H1 (cell line): Measurements from ENCODE around the gene PFDN4. TPM values are rescaled to one million over a fixed set of nuclear protein-coding genes. Genes with fewer than 3 reads are reported as not detected.

ENCODE experiments used
- CTCF ChIA-PET: fragments of 300-600 bp; sonication (Branson Sonifier 250); formaldehyde crosslinking; loops from one replicate; lab custom pipeline; 2021; ENCODE audit not compliant: partially characterized antibody; lab: Charles Lee
- POLR2A ChIA-PET: fragments of 300-600 bp; sonication (Branson Sonifier 250); formaldehyde crosslinking; loops from one replicate; lab custom pipeline; 2021; ENCODE audit warnings: inconsistent platforms; ENCODE audit not compliant: partially characterized antibody; lab: Charles Lee
- DNase-seq, 2 experiments: peaks; one replicate each; pipeline versions ENCODE4 v3.0.0 to v3.0.0-alpha.2; 2010 to 2022; ENCODE audit warnings: low spot score in 2 of 2, low read depth in 1 of 2, mixed read lengths in 1 of 2
- FAIRE-seq: peaks from 2 replicates; lab custom pipeline; 2011; peaks lifted over from hg19 to GRCh38; lab: Jason Lieb, UNC
- H2AFZ ChIP-seq: 2 replicates; pipeline ENCODE4 v1.8.1; 2012; ENCODE audit warnings: low read length, inconsistent platforms
- H2AK5ac ChIP-seq: 2 replicates; pipeline ENCODE4 v1.6.1; 2013; ENCODE audit warnings: low read depth, low read length
- H2BK120ac ChIP-seq: replicated peaks from 2 replicates; pipeline ENCODE3; 2013; ENCODE audit warnings: low read depth, low read length, inconsistent platforms
- H2BK12ac ChIP-seq: 2 replicates; pipeline ENCODE4 v1.6.1; 2013; ENCODE audit warnings: low read depth, low read length
- H2BK15ac ChIP-seq: 2 replicates; pipeline ENCODE4 v1.6.1; 2013; ENCODE audit warnings: low read length
- H2BK20ac ChIP-seq: 2 replicates; pipeline ENCODE4 v1.6.1; 2013; ENCODE audit warnings: low read length
- H2BK5ac ChIP-seq: 2 replicates; pipeline ENCODE4 v1.6.1; 2013; ENCODE audit warnings: low read depth, low read length
- H3K14ac ChIP-seq: 2 replicates; pipeline ENCODE4 v1.6.1; 2013; ENCODE audit warnings: inconsistent platforms; ENCODE audit not compliant: insufficient read length
- H3K18ac ChIP-seq: 2 replicates; pipeline ENCODE4 v1.6.1; 2013; ENCODE audit warnings: low read length; ENCODE audit errors: extremely low read depth
- H3K23ac ChIP-seq: 2 replicates; pipeline ENCODE4 v1.6.1; 2013; ENCODE audit warnings: inconsistent platforms; ENCODE audit not compliant: insufficient read length
- H3K23me2 ChIP-seq: 2 replicates; pipeline ENCODE4 v1.6.1; 2013; ENCODE audit warnings: low read depth, low read length
- H3K27ac ChIP-seq: 2 replicates; pipeline ENCODE4 v1.6.1; 2011; ENCODE audit warnings: low read depth, low read length, inconsistent platforms
- H3K27me3 ChIP-seq, 4 experiments: replicated peaks in 1 of 4; 1 replicate in 1 of 4; 2 replicates in 3 of 4; pipeline versions ENCODE4 v1.6.1 to v1.8.1; 2011 to 2013; ENCODE audit warnings: low read length in 3 of 4, mild to moderate bottlenecking in 3 of 4, inconsistent platforms in 2 of 4, mixed read lengths in 2 of 4, moderate library complexity in 1 of 4; ENCODE audit not compliant: control insufficient read depth in 3 of 4, insufficient read depth in 3 of 4; ENCODE audit errors: extremely low read depth in 1 of 4
- H3K36me3 ChIP-seq, 4 experiments: 2 replicates each; pipeline versions ENCODE4 v1.6.1 to v1.8.1; 2011 to 2013; ENCODE audit warnings: mild to moderate bottlenecking in 4 of 4, low read length in 3 of 4, moderate library complexity in 2 of 4, control low read depth in 1 of 4, inconsistent platforms in 1 of 4; ENCODE audit not compliant: insufficient read depth in 4 of 4, control insufficient read depth in 2 of 4
- H3K4ac ChIP-seq: replicated peaks from 2 replicates; pipeline ENCODE3; 2013; ENCODE audit warnings: low read length, low read depth, mixed read lengths, inconsistent platforms; ENCODE audit not compliant: insufficient read length
- H3K4me1 ChIP-seq, 4 experiments: replicated peaks in 1 of 4; 1 replicate in 1 of 4; 2 replicates in 3 of 4; pipeline versions ENCODE4 v1.6.1 to v1.8.1; 2011 to 2013; ENCODE audit warnings: low read length in 3 of 4, inconsistent platforms in 2 of 4, mixed read lengths in 1 of 4; ENCODE audit not compliant: insufficient read depth in 4 of 4, control insufficient read depth in 3 of 4
- H3K4me2 ChIP-seq, 2 experiments: 2 replicates each; pipeline versions ENCODE4 v1.6.1 to v1.8.1; 2011 to 2013; ENCODE audit warnings: low read depth in 2 of 2, low read length in 2 of 2, control low read depth in 1 of 2, inconsistent platforms in 1 of 2, mild to moderate bottlenecking in 1 of 2; ENCODE audit not compliant: insufficient read depth in 1 of 2
- H3K4me3 ChIP-seq, 4 experiments: fragments of 200-600, 300-600 bp in 1 of 4; sonication (generic), shearing (Covaris generic), sonication (Bioruptor Twin) in 1 of 4; 2 replicates each; pipeline versions ENCODE4 v1.5.1 to v1.8.1; 2011 to 2016; ENCODE audit warnings: low read length in 4 of 4, low read depth in 3 of 4, control low read depth in 2 of 4, inconsistent platforms in 2 of 4, mild to moderate bottlenecking in 2 of 4, mixed read lengths in 1 of 4, moderate library complexity in 1 of 4; ENCODE audit not compliant: insufficient read depth in 2 of 4; ENCODE audit errors: extremely low read depth in 1 of 4
- H3K56ac ChIP-seq: replicated peaks from 2 replicates; pipeline ENCODE3; 2013; ENCODE audit warnings: low read depth, mild to moderate bottlenecking, mixed read lengths, low read length, inconsistent platforms; ENCODE audit not compliant: insufficient read length
- H3K79me1 ChIP-seq: 2 replicates; pipeline ENCODE4 v1.6.1; 2013; ENCODE audit warnings: low read depth, low read length, control low read depth
- H3K79me2 ChIP-seq, 2 experiments: 2 replicates each; pipeline versions ENCODE4 v1.6.1 to v1.8.1; 2012 to 2013; ENCODE audit warnings: low read length in 2 of 2, mild to moderate bottlenecking in 2 of 2, inconsistent platforms in 1 of 2; ENCODE audit not compliant: insufficient read depth in 2 of 2, control insufficient read depth in 1 of 2
- H3K9ac ChIP-seq, 4 experiments: replicated peaks in 1 of 4; 1 replicate in 1 of 4; 2 replicates in 3 of 4; pipeline versions ENCODE4 v1.6.1 to v1.8.1; 2011 to 2013; ENCODE audit warnings: low read depth in 3 of 4, low read length in 3 of 4, control low read depth in 2 of 4, mild to moderate bottlenecking in 2 of 4, moderate library complexity in 2 of 4, inconsistent platforms in 1 of 4; ENCODE audit errors: extremely low read depth in 1 of 4
- H3K9me3 ChIP-seq, 2 experiments: 2 replicates each; pipeline versions ENCODE4 v1.6.1 to v1.8.1; 2012 to 2013; ENCODE audit warnings: mild to moderate bottlenecking in 2 of 2, moderate library complexity in 2 of 2, control low read depth in 1 of 2, inconsistent platforms in 1 of 2, low read depth in 1 of 2, low read length in 1 of 2, mixed read lengths in 1 of 2; ENCODE audit not compliant: insufficient read depth in 2 of 2
- H4K20me1 ChIP-seq, 2 experiments: replicated peaks in 1 of 2; 2 replicates each; pipeline versions ENCODE3 to v1.8.1; 2011 to 2013; ENCODE audit warnings: inconsistent platforms in 2 of 2, low read length in 2 of 2, mild to moderate bottlenecking in 1 of 2; ENCODE audit not compliant: insufficient read depth in 2 of 2, control insufficient read depth in 1 of 2
- H4K5ac ChIP-seq: 2 replicates; pipeline ENCODE4 v1.6.1; 2013; ENCODE audit warnings: low read length, low read depth, mixed read lengths, inconsistent platforms; ENCODE audit not compliant: insufficient read length
- H4K8ac ChIP-seq: 2 replicates; pipeline ENCODE4 v1.8.0; 2013; ENCODE audit warnings: mild to moderate bottlenecking, moderate library complexity, low read length, inconsistent platforms; ENCODE audit not compliant: insufficient read depth; ENCODE audit errors: extremely low read depth
- H4K91ac ChIP-seq: replicated peaks from 2 replicates; pipeline ENCODE3; 2013; ENCODE audit warnings: low read length, mixed read lengths, inconsistent platforms; ENCODE audit not compliant: insufficient read length
- ATF2 ChIP-seq: IDR thresholded peaks from 2 replicates; pipeline ENCODE4 v1.6.1; 2012; ENCODE audit warnings: low read length, inconsistent platforms
- CBX5 ChIP-seq: fragments of 300-800, 300-1000 bp; sonication (generic); IDR thresholded peaks from 2 replicates; pipeline ENCODE4 v1.7.1; 2016; ENCODE audit warnings: antibody characterized with exemption, low read length, low read depth
- EGR1 ChIP-seq: IDR thresholded peaks from 2 replicates; pipeline ENCODE4 v1.6.1; 2011; ENCODE audit warnings: low read depth, low read length, borderline replicate concordance
- MAFK ChIP-seq: IDR thresholded peaks from 2 replicates; pipeline ENCODE4 v1.6.1; 2012; ENCODE audit warnings: low read depth, mild to moderate bottlenecking, improper control_type of control experiment, low read length
- MAX ChIP-seq: IDR thresholded peaks from 2 replicates; pipeline ENCODE4 v1.6.1; 2012; ENCODE audit warnings: inconsistent platforms
- RAD21 ChIP-seq, 2 experiments: IDR thresholded peaks in 1 of 2; conservative IDR thresholded peaks in 1 of 2; 2 replicates each; pipeline ENCODE4 v1.6.1; 2011; ENCODE audit warnings: low read depth in 2 of 2, low read length in 2 of 2, improper control_type of control experiment in 1 of 2, inconsistent platforms in 1 of 2, mild to moderate bottlenecking in 1 of 2, moderate library complexity in 1 of 2
- SIX5 ChIP-seq: IDR thresholded peaks from 2 replicates; pipeline ENCODE4 v1.6.1; 2011; ENCODE audit warnings: mild to moderate bottlenecking, low read depth, low read length
- SP2 ChIP-seq: IDR thresholded peaks from 2 replicates; pipeline ENCODE4 v1.6.1; 2012; ENCODE audit warnings: mild to moderate bottlenecking, low read length, inconsistent platforms
- TBP ChIP-seq: IDR thresholded peaks from 2 replicates; pipeline ENCODE4 v1.6.1; 2011; ENCODE audit warnings: low read depth, low read length, improper control_type of control experiment
- TCF12 ChIP-seq: IDR thresholded peaks from 2 replicates; pipeline ENCODE4 v1.6.1; 2011; ENCODE audit warnings: low read depth, mild to moderate bottlenecking, low read length
- USF2 ChIP-seq: IDR thresholded peaks from 2 replicates; pipeline ENCODE4 v1.6.1; 2011; ENCODE audit warnings: low read length, improper control_type of control experiment
- WGBS, 2 experiments: shearing (Covaris generic) in 1 of 2; methylation state at CpG; one replicate each; pipeline versions ENCODE4 v1.1.6 to v1.1.7; 2013 to 2015; ENCODE audit warnings: low lambda C conversion rate in 2 of 2, mixed read lengths in 2 of 2, inconsistent platforms in 1 of 2, low coverage in 1 of 2, missing lambda C conversion rate in 1 of 2; ENCODE audit not compliant: insufficient replicate concordance in 2 of 2, insufficient coverage in 1 of 2, insufficient read length in 1 of 2; ENCODE audit errors: extremely low coverage in 1 of 2, missing lambda C conversion rate in 1 of 2; 5-methylcytosine and 5-hydroxymethylcytosine counted together
- polyA plus RNA-seq, 7 experiments: library from polyadenylated mRNA; depleted of rRNA in 3 of 7; stranded (reverse) in 5 of 7; unstranded in 2 of 7; fragments of >200 nt in 5 of 7; fragments of 200-250 nt in 2 of 7; gene quantifications; 1 replicate in 5 of 7; 2 replicates in 1 of 7; 4 replicates in 1 of 7; pipeline versions ENCODE4 v1.2.1 to v1.2.3, GENCODE V29; 2011 to 2013; ENCODE audit warnings: missing spikeins in 2 of 7, mixed read lengths in 2 of 7
- total RNA-seq: library from RNA; stranded (reverse); fragmentation: NEBNext Ultra II Directional; extraction: Animal tissue kit (Norgen Biotek cat#: 25700); gene quantifications from 2 replicates; pipeline ENCODE4 v1.2.1, GENCODE V29; 2021

The PFDN4 gene
- total and polyA plus RNA-seq, 2 of the 8 experiments (the other 6 are each of a cell fraction or from before 2014, with no cell fraction given), result 41.9 to 96.8 TPM

- Histone ChIP-seq H3K9me3 (peaks cover 0 to 2% of the 10 kb centered on the region in 2 experiments; a peak in 1 of 4 replicates), H3K27me3 (no peaks in the 10 kb centered on the region), H2BK5ac (no peak overlapping the region), H3K4me2 (no peak overlapping the region), H3K4me3 (no peak overlapping the region), H3K27ac (no peak overlapping the region), H2BK15ac (no peak overlapping the region), H2BK120ac (no peak overlapping the region), H2AK5ac (no peak overlapping the region), H2BK12ac (no peak overlapping the region), H3K56ac (no peak overlapping the region), H3K9ac (no peak overlapping the region), H3K23me2 (no peaks in the 10 kb centered on the region), H2BK20ac (no peak overlapping the region), H3K18ac (no peak overlapping the region), H3K14ac (no peak overlapping the region), H3K79me1 (no peaks in the 10 kb centered on the region), H2AFZ (no peak overlapping the region), H3K4me1 (peaks cover 4 to 22% (median 12%) of the 10 kb centered on the region in 4 experiments; a peak in 6 of 7 replicates), H4K91ac (no peak overlapping the region), H3K23ac (no peak overlapping the region), H3K79me2 (no peaks in the 10 kb centered on the region), H3K4ac (no peak overlapping the region), H4K8ac (no peak overlapping the region), H4K5ac (no peak overlapping the region), H3K36me3 (no peaks in the 10 kb centered on the region), H4K20me1 (no peaks in the 10 kb centered on the region)
- DNase-seq, result peak in 1 of 2 experiments; percentile 25
- ChIA-PET CTCF (interaction anchor here (0.9 kb wide), 1 partner anchor 24 kb away, joined by 4 read pairs; no protein-coding TSS in a partner anchor), POLR2A (no interaction called here)
- peak; percentile 45 for FAIRE-seq
- 61% methylated on average over 2 of the region's 2 CpGs; no CpG with 5 or more reads in 1 of the 2 experiments for WGBS, 2 experiments
- TF ChIP-seq TBP (no peak), SP2 (no peak), MAX (peak; percentile 54), MAFK (no peak), EGR1 (no peak), CBX5 (no peak), RAD21 (IDR thresholded peaks at IDR 0.05 in 1 of 2, conservative IDR thresholded peaks at IDR 0.05 in 1 of 2; ENCODE audit: low read depth in 2 of 2, low read length in 2 of 2) (peak in 1 of 2 experiments; percentile 26; a peak in 1 of 4 replicates), TCF12 (0 out of 2 replicates have a peak, but pooled peaks have one; percentile 69), USF2 (no peak), ATF2 (no peak), SIX5 (no peak)
Observed at GRCh38 chr20:54268941-54269340, 61.1 kb downstream of the PFDN4 start.
